GM12878 (cell line): ENCODE data around the gene MYO1E. TPM values are rescaled to one million over a fixed set of nuclear protein-coding genes. Genes with fewer than 3 reads are reported as not detected.

Experiments
- ATAC-seq: fragments of 200-7000 bp; cut with Tn5 transposase; 3 replicates; pipeline ENCODE4 v1.9.1; 2020; ENCODE audit warnings: mild to moderate bottlenecking, moderate library complexity
- BruUV-seq: library from RNA; stranded (reverse); fragments of 400-500 nt; replicated peaks from 2 replicates; lab custom pipeline; 2021; lab: Mats Ljungman, UMichigan
- CTCF ChIA-PET: fragments of 300-600 bp; sonication (Branson Sonifier 250); formaldehyde crosslinking; extraction: SDS; loops from one replicate; lab custom pipeline; 2021; ENCODE audit warnings: inconsistent platforms; lab: Yijun Ruan, JAX
- POLR2A ChIA-PET: fragments of 350-600 bp; formaldehyde crosslinking; extraction: SDS; loops from one replicate; lab custom pipeline; 2021; ENCODE audit warnings: inconsistent platforms; lab: Charles Lee
- RAD21 ChIA-PET: fragments of 300-600 bp; sonication (Branson Sonifier 250); formaldehyde crosslinking; loops from one replicate; lab custom pipeline; 2023; ENCODE audit warnings: antibody characterized with exemption; ENCODE audit not compliant: unreplicated experiment; lab: Charles Lee
- SMC1A ChIA-PET: fragments of 300-600 bp; sonication (Branson Sonifier 250); formaldehyde crosslinking; loops from one replicate; lab custom pipeline; 2023; ENCODE audit not compliant: unreplicated experiment, uncharacterized antibody; lab: Charles Lee
- DNase-seq: peaks from one replicate; pipeline ENCODE4 v3.0.0-alpha.2; 2011; ENCODE audit warnings: low read depth, low spot score
- FAIRE-seq: peaks from 3 replicates; lab custom pipeline; 2011; peaks lifted over from hg19 to GRCh38; lab: Jason Lieb, UNC
- H2AFZ ChIP-seq: 2 replicates; pipeline ENCODE4 v1.6.0; 2011; ENCODE audit warnings: low read depth, low read length, control low read depth; ENCODE audit not compliant: control insufficient read depth
- H3K27ac ChIP-seq: 2 replicates; pipeline ENCODE4 v1.5.1; 2011; ENCODE audit warnings: control low read depth; ENCODE audit not compliant: control insufficient read depth, insufficient read depth
- H3K27me3 ChIP-seq, 2 experiments: replicated peaks in 1 of 2; 2 replicates each; pipeline versions ENCODE4 v1.6.0 to v1.6.1; 2011; ENCODE audit warnings: low read length in 1 of 2; ENCODE audit not compliant: control insufficient read depth in 2 of 2, insufficient read depth in 2 of 2
- H3K36me3 ChIP-seq, 2 experiments: 2 replicates each; pipeline ENCODE4 v1.5.1; 2011; ENCODE audit warnings: low read length in 1 of 2; ENCODE audit not compliant: control insufficient read depth in 2 of 2, insufficient read depth in 2 of 2
- H3K4me1 ChIP-seq: 2 replicates; pipeline ENCODE4 v1.6.1; 2011; ENCODE audit warnings: mild to moderate bottlenecking, low read length, moderate library complexity, mixed read lengths; ENCODE audit not compliant: control insufficient read depth, insufficient read depth
- H3K4me2 ChIP-seq: 2 replicates; pipeline ENCODE4 v1.6.0; 2011; ENCODE audit warnings: control low read depth; ENCODE audit not compliant: control insufficient read depth, insufficient read depth
- H3K4me3 ChIP-seq: fragments of 200-600 bp; sonication (generic); 2 replicates; pipeline ENCODE4 v1.5.1; 2016
- H3K79me2 ChIP-seq: 2 replicates; pipeline ENCODE4 v1.6.0; 2011; ENCODE audit warnings: low read length; ENCODE audit not compliant: control insufficient read depth, insufficient read depth
- H3K9ac ChIP-seq: 2 replicates; pipeline ENCODE4 v1.8.0; 2011; ENCODE audit warnings: low read length, control low read depth, mixed read lengths; ENCODE audit not compliant: control insufficient read depth, insufficient read depth
- H3K9me3 ChIP-seq: replicated peaks from 3 replicates; pipeline ENCODE4 v1.5.1; 2011; ENCODE audit warnings: mild to moderate bottlenecking, low read length; ENCODE audit not compliant: control insufficient read depth, insufficient read depth
- H4K20me1 ChIP-seq: 2 replicates; pipeline ENCODE4 v1.6.0; 2011; ENCODE audit not compliant: control insufficient read depth, insufficient read depth
- ATF7 ChIP-seq: fragments of 450-650 bp; IDR thresholded peaks from 2 replicates; pipeline ENCODE4 v1.6.1; 2016; ENCODE audit warnings: low read depth, mild to moderate bottlenecking
- CBFB ChIP-seq: IDR thresholded peaks from 2 replicates; pipeline ENCODE4 v1.6.1; 2016; ENCODE audit warnings: antibody characterized with exemption, low read depth
- GATAD2B ChIP-seq: fragments of 450-650 bp; conservative IDR thresholded peaks from 2 replicates; pipeline ENCODE4 v1.6.1; 2017; ENCODE audit warnings: low read depth, mild to moderate bottlenecking, moderate library complexity
- IRF3 ChIP-seq: fragments of 450-650 bp; IDR thresholded peaks from 2 replicates; pipeline ENCODE4 v1.6.1; 2014; ENCODE audit warnings: mild to moderate bottlenecking
- JUNB ChIP-seq: IDR thresholded peaks from 2 replicates; pipeline ENCODE4 v1.6.1; 2016; ENCODE audit warnings: antibody characterized with exemption, mild to moderate bottlenecking
- KDM1A ChIP-seq: fragments of 200-600 bp; sonication (generic); IDR thresholded peaks from 2 replicates; pipeline ENCODE4 v1.6.1; 2016; ENCODE audit warnings: borderline replicate concordance
- LARP7 ChIP-seq: fragments of 450-650 bp; IDR thresholded peaks from 2 replicates; pipeline ENCODE4 v1.6.1; 2017; ENCODE audit warnings: mild to moderate bottlenecking
- MTA3 ChIP-seq: IDR thresholded peaks from 2 replicates; pipeline ENCODE4 v1.6.1; 2012; ENCODE audit warnings: low read length, inconsistent platforms, borderline replicate concordance
- MYB ChIP-seq: fragments of 150-350 bp; IDR thresholded peaks from 2 replicates; pipeline ENCODE4 v1.6.1; 2014; ENCODE audit warnings: mild to moderate bottlenecking, low read depth, low read length, borderline replicate concordance
- MYC ChIP-seq: IDR thresholded peaks from 2 replicates; pipeline ENCODE4 v1.6.1; 2011; ENCODE audit warnings: mild to moderate bottlenecking, low read length, moderate library complexity, inconsistent platforms; ENCODE audit not compliant: insufficient read depth, insufficient replicate concordance, insufficient read length, severe bottlenecking
- SREBF2 ChIP-seq: IDR thresholded peaks from 2 replicates; pipeline ENCODE4 v1.6.1; 2012; ENCODE audit warnings: mild to moderate bottlenecking, low read length
- SRF ChIP-seq, 2 experiments: IDR thresholded peaks; 2 replicates each; pipeline ENCODE4 v1.6.1; 2011; ENCODE audit warnings: low read depth in 2 of 2, low read length in 2 of 2, mild to moderate bottlenecking in 1 of 2, moderate library complexity in 1 of 2
- TCF3 ChIP-seq: IDR thresholded peaks from 2 replicates; pipeline ENCODE4 v1.6.1; 2012; ENCODE audit warnings: low read depth, mild to moderate bottlenecking, low read length, borderline replicate concordance; ENCODE audit not compliant: insufficient read depth
- ZBTB33 ChIP-seq: fragments of 450-650 bp; IDR thresholded peaks from 2 replicates; pipeline ENCODE4 v1.6.1; 2017; ENCODE audit warnings: mild to moderate bottlenecking
- ZNF274 ChIP-seq: IDR thresholded peaks from one replicate; pipeline ENCODE4 v1.8.0; 2011; ENCODE audit not compliant: insufficient read length, insufficient read depth
- ZNF622 ChIP-seq: fragments of 450-650 bp; IDR thresholded peaks from 2 replicates; pipeline ENCODE4 v1.6.1; 2017; ENCODE audit warnings: mild to moderate bottlenecking, inconsistent platforms
- WGBS: methylation state at CpG from one replicate; pipeline ENCODE4 v1.1.6; 2016; ENCODE audit warnings: low lambda C conversion rate; ENCODE audit not compliant: insufficient replicate concordance, insufficient coverage; ENCODE audit errors: missing lambda C conversion rate; 5-methylcytosine and 5-hydroxymethylcytosine counted together
- in situ Hi-C: fragments of 300-500 bp; cut with MboI; formaldehyde crosslinking; loops from 9 replicates; pipeline ENCODE4 v1.14.3; 2018; ENCODE audit warnings: mixed read lengths
- intact Hi-C: fragments of 100-400 bp; cut with micrococcal nuclease; formaldehyde crosslinking; loops from one replicate; pipeline ENCODE4 v1.14.2; 2022; ENCODE audit not compliant: unreplicated experiment
- polyA plus RNA-seq, 11 experiments: library from polyadenylated mRNA; depleted of rRNA in 4 of 11; unstranded in 6 of 11; stranded (reverse) in 5 of 11; fragments of >200 nt; fragmentation: Nextera tagmentation in 4 of 11; fragmentation: Illumina TruSeq in 1 of 11; extraction: Ambion mirVana in 4 of 11; extraction: Trizol in 1 of 11; gene quantifications; 1 replicate in 1 of 11; 2 replicates in 10 of 11; pipeline versions ENCODE4 v1.2.1 to v1.2.3, GENCODE V29; 2011 to 2016; ENCODE audit warnings: inconsistent platforms in 2 of 11, missing spikeins in 2 of 11, low read depth in 1 of 11
- total RNA-seq, 4 experiments: library from RNA; depleted of rRNA in 3 of 4; stranded (reverse); fragments of >200 nt in 3 of 4; fragmentation: Illumina TruSeq in 1 of 4; extraction: Trizol in 1 of 4; gene quantifications; 2 replicates each; pipeline versions ENCODE4 v1.2.1 to v1.2.3, GENCODE V29; 2013 to 2021

MYO1E gene
- total and polyA plus RNA-seq, 10 of the 15 experiments (the other 5 are each of a cell fraction or from before 2014, with no cell fraction given) = 10.3 to 266 (median 64.9) TPM

GRCh38 chr15:59210186-59210585 is 162.5 kb downstream of the MYO1E start:
- H3K4me2 ChIP-seq = no peak overlapping the region
- no peaks in the 10 kb centered on the region for H3K79me2 ChIP-seq
- TF ChIP-seq ZBTB33 (no peak), MTA3 (no peak)
- ChIA-PET SMC1A (no interaction called here), POLR2A (no interaction called here), RAD21 (no interaction called here), CTCF (no interaction called here)
- in situ Hi-C loops = no loop called here
- no peak for ATAC-seq
- no peak overlapping the region for H3K27ac ChIP-seq
- no peaks in the 10 kb centered on the region for H3K27me3 ChIP-seq
- H3K9ac ChIP-seq = no peak overlapping the region
- H4K20me1 ChIP-seq = no peaks in the 10 kb centered on the region
- 98% methylated on average over 2 of the region's 2 CpGs for WGBS
- no peak for FAIRE-seq
- BruUV-seq = no TSS peak
- H3K4me3 ChIP-seq = no peak overlapping the region
- H3K36me3 ChIP-seq = peaks cover 14 to 54% of the 10 kb centered on the region in 2 experiments
- no peaks in the 10 kb centered on the region; the same call in 1 of the 2 replicates for H3K4me1 ChIP-seq
- H2AFZ ChIP-seq = no peak overlapping the region
- DNase-seq = no peak
- intact Hi-C loops = no loop called here
- no peaks in the 10 kb centered on the region for H3K9me3 ChIP-seq

GRCh38 chr15:59208613-59209249 is 163.9 kb downstream of the MYO1E start:
- in situ Hi-C loops = no loop called here
- Histone ChIP-seq H3K9ac (no peak overlapping the region), H3K4me1 (no peaks in the 10 kb centered on the region; the same call in 1 of the 2 replicates), H3K36me3 (peaks cover 13 to 53% of the 10 kb centered on the region in 2 experiments), H3K27me3 (no peaks in the 10 kb centered on the region), H3K9me3 (no peaks in the 10 kb centered on the region), H3K4me3 (no peak overlapping the region), H3K4me2 (no peak overlapping the region), H3K27ac (no peak overlapping the region), H4K20me1 (no peaks in the 10 kb centered on the region), H3K79me2 (no peaks in the 10 kb centered on the region), H2AFZ (no peak overlapping the region)
- POLR2A ChIA-PET = no interaction called here
- FAIRE-seq (no peak), DNase-seq (no peak), ATAC-seq (no peak)
- RAD21 ChIA-PET = no interaction called here
- no TSS peak for BruUV-seq
- WGBS = 91% methylated on average over 7 of the region's 7 CpGs
- intact Hi-C loops = no loop called here
- CTCF ChIA-PET = interaction anchor here (1.4 kb wide), 2 partner anchors 39 to 320 kb away, joined by 3 to 4 read pairs; no protein-coding TSS in a partner anchor
- SMC1A ChIA-PET = no interaction called here
- TF ChIP-seq GATAD2B (no peak), JUNB (no peak), MYB (no peak), SREBF2 (no peak), ATF7 (no peak), TCF3 (no peak), IRF3 (no peak), SRF (IDR thresholded peaks at IDR 0.05; ENCODE audit: low read depth in 2 of 2, low read length in 2 of 2) (no peak), ZNF622 (no peak), ZNF274 (no peak), KDM1A (no peak), MYC (no peak), CBFB (no peak), LARP7 (no peak)
